Endothelial cell of umbilical vein (primary cell): ENCODE results near the gene PDE4B. TPM values are rescaled to one million over a fixed set of nuclear protein-coding genes. Genes with fewer than 3 reads are reported as not detected.

ENCODE experiments used
- BruUV-seq: library from RNA; stranded (reverse); fragments of 400-500 nt; replicated peaks from 2 replicates; lab custom pipeline; 2021; lab: Mats Ljungman, UMichigan
- CTCF ChIA-PET: fragments of 300-600, 350-600 bp; sonication (Branson Sonifier 250); formaldehyde crosslinking; loops from one replicate; lab custom pipeline; 2021; ENCODE audit warnings: antibody characterized with exemption, inconsistent platforms; lab: Charles Lee
- POLR2A ChIA-PET: fragments of 300-600, 350-600 bp; sonication (Branson Sonifier 250); formaldehyde crosslinking; loops from one replicate; lab custom pipeline; 2021; ENCODE audit warnings: antibody characterized with exemption, inconsistent platforms; lab: Charles Lee
- DNase-seq: peaks from one replicate; pipeline ENCODE4 v3.0.0-alpha.2; 2011; ENCODE audit warnings: low read depth, low spot score
- FAIRE-seq: peaks from 2 replicates; lab custom pipeline; 2011; peaks lifted over from hg19 to GRCh38; lab: Jason Lieb, UNC
- H2AFZ ChIP-seq: 2 replicates; pipeline ENCODE4 v1.6.0; 2012; ENCODE audit warnings: low read depth, low read length, control low read depth, inconsistent platforms
- H3K27ac ChIP-seq: 2 replicates; pipeline ENCODE4 v1.5.1; 2011; ENCODE audit warnings: low read depth, mild to moderate bottlenecking, control low read depth, low read length, moderate library complexity; ENCODE audit not compliant: insufficient read depth
- H3K27me3 ChIP-seq, 2 experiments: 2 replicates each; pipeline versions ENCODE4 v1.6.0 to v1.6.1; 2011; ENCODE audit warnings: low read length in 2 of 2, mixed read lengths in 1 of 2; ENCODE audit not compliant: control insufficient read depth in 2 of 2, insufficient read depth in 2 of 2
- H3K36me3 ChIP-seq, 2 experiments: 2 replicates in 1 of 2; 3 replicates in 1 of 2; pipeline ENCODE4 v1.5.1; 2011; ENCODE audit warnings: low read length in 2 of 2, mild to moderate bottlenecking in 1 of 2, moderate library complexity in 1 of 2; ENCODE audit not compliant: control insufficient read depth in 2 of 2, insufficient read depth in 2 of 2; ENCODE audit errors: extremely low read depth in 1 of 2
- H3K4me1 ChIP-seq: 3 replicates; pipeline ENCODE4 v1.5.1; 2011; ENCODE audit warnings: mild to moderate bottlenecking, low read length; ENCODE audit not compliant: control insufficient read depth, insufficient read depth; ENCODE audit errors: extremely low read depth
- H3K4me2 ChIP-seq: 2 replicates; pipeline ENCODE4 v1.6.1; 2011; ENCODE audit warnings: low read length, control low read depth, mixed read lengths; ENCODE audit not compliant: insufficient read depth
- H3K4me3 ChIP-seq, 3 experiments: fragments of 200-600 bp in 1 of 3; sonication (generic), shearing (Covaris generic) in 1 of 3; replicated peaks in 1 of 3; 2 replicates each; pipeline ENCODE4 v1.5.1; 2011 to 2016; ENCODE audit warnings: control low read depth in 3 of 3, low read length in 3 of 3, mild to moderate bottlenecking in 2 of 3, inconsistent platforms in 1 of 3, low read depth in 1 of 3, moderate library complexity in 1 of 3; ENCODE audit not compliant: insufficient read depth in 1 of 3
- H3K79me2 ChIP-seq: 2 replicates; pipeline ENCODE4 v1.6.0; 2012; ENCODE audit warnings: low read length, inconsistent platforms; ENCODE audit not compliant: control insufficient read depth, insufficient read depth
- H3K9ac ChIP-seq: replicated peaks from 2 replicates; pipeline ENCODE3; 2011; ENCODE audit warnings: low read length, control low read depth; ENCODE audit not compliant: insufficient read depth; ENCODE audit errors: extremely low read depth
- H3K9me1 ChIP-seq: replicated peaks from 3 replicates; pipeline ENCODE4 v1.6.0; 2011; ENCODE audit warnings: mild to moderate bottlenecking, low read length; ENCODE audit not compliant: control insufficient read depth, insufficient read depth; ENCODE audit errors: extremely low read depth
- H3K9me3 ChIP-seq: replicated peaks from 2 replicates; pipeline ENCODE4 v1.5.1; 2012; ENCODE audit warnings: low read length, inconsistent platforms; ENCODE audit not compliant: control insufficient read depth, insufficient read depth
- H4K20me1 ChIP-seq: replicated peaks from 2 replicates; pipeline ENCODE3; 2011; ENCODE audit warnings: mild to moderate bottlenecking, low read length; ENCODE audit not compliant: control insufficient read depth, insufficient read depth; ENCODE audit errors: extremely low read depth
- CTCF ChIP-seq, 2 donors: IDR thresholded peaks; 1 replicate in 1 of 2; 2 replicates in 1 of 2; pipeline ENCODE4 v1.5.1; 2011; ENCODE audit warnings: low read length in 2 of 2, mild to moderate bottlenecking in 2 of 2, moderate library complexity in 2 of 2, control low read depth in 1 of 2, inconsistent platforms in 1 of 2, low read depth in 1 of 2; ENCODE audit not compliant: insufficient read depth in 1 of 2; ENCODE audit errors: extremely low read depth in 1 of 2
- EZH2 ChIP-seq: IDR thresholded peaks from 2 replicates; pipeline ENCODE4 v1.6.1; 2012; ENCODE audit warnings: borderline replicate concordance, low read depth, mild to moderate bottlenecking, moderate library complexity, low read length, inconsistent platforms; ENCODE audit not compliant: severe bottlenecking
- FOS ChIP-seq: IDR thresholded peaks from 2 replicates; pipeline ENCODE4 v1.6.1; 2011; ENCODE audit warnings: mild to moderate bottlenecking, low read length, moderate library complexity, borderline replicate concordance; ENCODE audit not compliant: insufficient read depth
- GATA2 ChIP-seq: IDR thresholded peaks from 2 replicates; pipeline ENCODE4 v1.7.0; 2011; ENCODE audit warnings: low read depth, mild to moderate bottlenecking, moderate library complexity, mixed read lengths, low read length; ENCODE audit not compliant: insufficient read length, insufficient read depth
- JUN ChIP-seq: IDR thresholded peaks from 2 replicates; pipeline ENCODE4 v1.6.1; 2011; ENCODE audit warnings: borderline replicate concordance, low read depth; ENCODE audit not compliant: insufficient read length, insufficient read depth
- MAX ChIP-seq: IDR thresholded peaks from 2 replicates; pipeline ENCODE4 v1.6.1; 2011; ENCODE audit not compliant: insufficient read depth, insufficient read length
- MYC ChIP-seq: IDR thresholded peaks from one replicate; pipeline ENCODE4 v1.6.1; 2011; ENCODE audit warnings: mild to moderate bottlenecking, low read depth, low read length
- POLR2A ChIP-seq: IDR thresholded peaks from 2 replicates; pipeline ENCODE4 v1.6.1; 2012; ENCODE audit warnings: low read depth, mild to moderate bottlenecking, control low read depth, low read length
- POLR2AphosphoS5 ChIP-seq: IDR thresholded peaks from 2 replicates; pipeline ENCODE4 v1.6.1; 2012; ENCODE audit warnings: low read depth, mild to moderate bottlenecking, control low read depth, low read length, moderate library complexity; ENCODE audit not compliant: insufficient read depth
- dilution Hi-C: fragments of 300-500 bp; cut with MboI; formaldehyde crosslinking; loops from one replicate; pipeline ENCODE4 v1.15.0; 2019; ENCODE audit warnings: low sequenced_read_pairs; ENCODE audit not compliant: extremely low pct_ligation_motif_present
- intact Hi-C: fragments of 100-400 bp; cut with micrococcal nuclease; formaldehyde crosslinking; loops from one replicate; pipeline ENCODE4 v1.10.0; 2022
- polyA plus RNA-seq, 4 experiments: library from polyadenylated mRNA; depleted of rRNA in 3 of 4; stranded (reverse) in 3 of 4; unstranded in 1 of 4; fragments of >200 nt; gene quantifications; 2 replicates each; pipeline versions ENCODE4 v1.2.1 to v1.2.3, GENCODE V29; 2011 to 2012; ENCODE audit warnings: missing spikeins in 1 of 4
- total RNA-seq: library from RNA; stranded (reverse); gene quantifications from 2 replicates; pipeline ENCODE4 v1.2.3, GENCODE V29; 2021

PDE4B gene
- total and polyA plus RNA-seq, 2 donors (not counting 3 experiments of a cell fraction or from before 2014, with no cell fraction given): 63.5 to 69.8 TPM

- TF ChIP-seq CTCF (IDR thresholded peaks at IDR 0.05; ENCODE audit: extremely low read depth in 1 of 2, insufficient read depth in 1 of 2, low read depth in 1 of 2, low read length in 2 of 2) (no peak), MAX (no peak), GATA2 (no peak), MYC (no peak), FOS (no peak), POLR2A (no peak), JUN (no peak), POLR2AphosphoS5 (no peak), EZH2 (no peak)
- DNase-seq (no peak), FAIRE-seq (no peak)
- no peaks in the 10 kb centered on the region for H3K79me2 ChIP-seq
- H4K20me1 ChIP-seq: no peaks in the 10 kb centered on the region
- no peaks in the 10 kb centered on the region for H3K27me3 ChIP-seq
- POLR2A ChIA-PET: no interaction called here
- no peak overlapping the region for H2AFZ ChIP-seq
- no peaks in the 10 kb centered on the region for H3K4me1 ChIP-seq
- no peaks in the 10 kb centered on the region for H3K9me3 ChIP-seq
- CTCF ChIA-PET: interaction anchor here (1.4 kb wide), 1 partner anchor 23 kb away, joined by 3 read pairs; no protein-coding TSS in a partner anchor
- no peaks in the 10 kb centered on the region for H3K9me1 ChIP-seq
- BruUV-seq: no TSS peak
- intact Hi-C loops (no loop called here), dilution Hi-C loops (no loop called here)
- H3K4me3 ChIP-seq: no peak overlapping the region
- no peak overlapping the region for H3K4me2 ChIP-seq
- H3K36me3 ChIP-seq: no peaks in the 10 kb centered on the region
- H3K27ac ChIP-seq: no peak overlapping the region
- H3K9ac ChIP-seq: no peak overlapping the region
Observed at GRCh38 chr1:65939191-65939590, 146.5 kb downstream of the PDE4B start.
